Smooth muscle cell of trachea (primary cell): Measurements from ENCODE around the gene NCAN. TPM values are rescaled to one million over a fixed set of nuclear protein-coding genes. Genes with fewer than 3 reads are reported as not detected.

Experiments used
- total RNA-seq: library from RNA; depleted of rRNA; stranded (reverse); fragments of >200 nt; gene quantifications from 2 replicates; pipeline ENCODE4 v1.2.1, GENCODE V29; 2014

The NCAN gene
- under 0.01 TPM in 2 replicates for total RNA-seq

GRCh38 chr19:19211499-19212420 is at the start of gene NCAN:
Gene NCAN (plus strand): TSS chr19:19211958. CDS start chr19:19216954, 4,996 bp downstream.

DNA sequence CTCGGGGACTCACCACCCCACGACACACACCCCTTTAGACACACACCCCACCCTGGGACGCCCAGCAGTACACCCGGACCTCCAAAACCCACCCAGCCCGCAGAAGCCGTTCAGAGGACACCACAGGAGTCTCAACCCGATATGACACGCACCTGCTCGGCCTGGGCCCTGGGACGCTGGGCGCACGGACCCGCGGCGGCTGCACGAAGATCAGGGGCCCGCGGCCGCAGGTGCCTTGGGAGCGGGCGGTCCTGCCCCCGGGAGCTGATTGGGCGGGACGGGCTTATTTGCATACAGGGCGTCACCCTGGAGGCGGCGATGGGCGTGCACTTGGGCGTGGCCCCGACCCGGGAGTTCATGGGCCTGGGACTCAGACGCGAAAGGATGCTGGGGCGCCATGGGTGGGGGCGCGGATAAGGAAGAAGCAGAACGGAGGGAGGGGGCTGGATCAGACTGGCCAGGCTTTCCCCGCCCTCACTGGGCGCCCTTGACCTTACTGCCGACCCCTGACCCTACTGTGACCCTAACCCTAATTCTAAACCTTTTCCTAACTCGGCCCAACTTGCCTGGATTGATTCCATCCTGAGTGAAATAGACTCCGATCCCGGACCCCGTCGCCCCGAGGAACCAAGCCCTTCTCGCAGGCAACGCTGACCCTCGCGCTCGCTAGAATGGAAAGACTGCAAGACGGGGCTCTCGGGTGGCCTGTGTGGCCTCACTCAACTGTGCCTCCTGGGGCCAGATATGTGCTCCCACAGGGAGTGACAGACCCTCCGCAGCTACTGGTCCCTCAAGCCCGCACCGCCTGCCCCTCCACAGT is 41.5 kb upstream of the NCAN start, which contains the start of gene MEF2B:
TSS of gene MEF2B (minus strand) at position 211 of the 820 bp plus-strand sequence. CDS start 19,528 bp downstream, outside the sequence.

GRCh38 chr19:19192078-19192882 is 19.5 kb upstream of the NCAN start, which contains the start of the genes BORCS8 and RFXANK:
Gene BORCS8 (minus strand): TSS chr19:19192152. CDS start chr19:19192117, 35 bp downstream.
Gene RFXANK (plus strand): TSS chr19:19192258. CDS start chr19:19193947, 1,689 bp downstream.

DNA sequence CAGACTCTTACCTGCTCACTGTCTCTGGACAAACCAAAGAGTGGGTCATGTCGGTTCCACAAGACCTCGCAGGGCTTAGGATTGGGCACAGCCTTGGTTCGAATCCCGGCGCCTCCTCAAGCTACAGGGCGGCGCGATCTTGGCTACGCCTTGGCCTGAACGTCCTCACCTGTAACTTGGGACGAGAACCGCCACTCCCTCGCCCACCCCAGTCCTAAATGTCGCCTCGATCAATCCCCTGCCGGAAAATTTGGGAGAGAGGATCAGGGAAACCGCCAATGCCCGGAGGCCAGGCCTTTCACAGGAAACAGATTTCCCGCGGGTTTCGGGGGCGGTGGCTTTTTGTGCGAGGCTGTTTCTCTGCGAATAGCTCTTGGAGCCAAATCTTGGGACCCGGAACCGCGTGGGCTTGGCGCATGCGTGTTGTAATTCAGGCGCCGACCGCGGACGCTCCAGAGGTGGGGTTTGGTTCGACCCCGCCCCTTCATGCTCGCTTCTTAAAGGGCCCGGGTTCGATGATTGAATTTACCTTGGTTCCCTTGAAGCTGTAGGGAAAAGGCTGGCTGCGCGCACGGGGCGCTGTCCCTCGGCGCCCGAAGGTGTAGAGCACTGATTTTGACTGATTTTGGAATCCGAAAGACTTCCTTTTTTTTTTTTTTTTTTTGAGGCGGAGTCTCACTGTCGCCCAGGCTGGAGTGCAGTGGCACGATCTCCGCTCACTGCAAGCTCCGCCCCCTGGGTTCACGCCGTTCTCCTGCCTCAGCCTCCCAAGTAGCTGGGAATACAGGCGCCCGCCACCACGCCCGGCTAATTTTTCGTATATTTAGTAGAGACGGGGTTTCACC is 8.5 kb upstream of the NCAN start, which contains the start of gene NR2C2AP:
TSS of gene NR2C2AP (minus strand) at position 403 of the 845 bp plus-strand sequence. CDS start at position 49, 354 bp downstream.

Other genes starting within 250 kb of the NCAN start
- gene SUGP2, start 178.4 kb upstream of the NCAN start, total RNA-seq, result 33.6 and 37.5 TPM in 2 replicates
- 43.2 TPM in 2 replicates for gene ARMC6, start 178.4 kb upstream of the NCAN start, total RNA-seq
- 7.9 and 12.4 TPM in 2 replicates for gene SLC25A42, start 148.0 kb upstream of the NCAN start, total RNA-seq
- 19.8 and 47.8 TPM in 2 replicates for gene TMEM161A, start 73.5 kb upstream of the NCAN start, total RNA-seq
- gene MEF2B, start 41.7 kb upstream of the NCAN start, total RNA-seq, result 0.17 TPM in 1 of 2 replicates, not detected in the other
- gene BORCS8, start 19.8 kb upstream of the NCAN start, total RNA-seq, result 12.2 and 15.7 TPM in 2 replicates
- gene RFXANK, start 19.7 kb upstream of the NCAN start, total RNA-seq, result 61.2 and 71.3 TPM in 2 replicates
- gene NR2C2AP, start 8.5 kb upstream of the NCAN start, total RNA-seq, result 3.3 and 4.9 TPM in 2 replicates
- 0.29 and 1.7 TPM in 2 replicates for gene TM6SF2, start 61.3 kb downstream of the NCAN start, total RNA-seq
- 23.9 and 26.5 TPM in 2 replicates for gene SUGP1, start 108.6 kb downstream of the NCAN start, total RNA-seq
- 35.9 and 42.6 TPM in 2 replicates for gene MAU2, start 108.9 kb downstream of the NCAN start, total RNA-seq
- gene GATAD2A, start 193.7 kb downstream of the NCAN start, total RNA-seq, result 40.5 and 49.6 TPM in 2 replicates